Astrocyte (in vitro differentiated cells and primary cell): ENCODE data around the gene CR1L. TPM values are rescaled to one million over a fixed set of nuclear protein-coding genes. Genes with fewer than 3 reads are reported as not detected.
"Not testable (repeated sequence)": the region's sequence is repeated elsewhere in the genome, so short reads cannot be mapped to it uniquely, and the experiment has no call there.

Experiments used
- DNase-seq: peaks from one replicate; pipeline ENCODE4 v3.0.0-alpha.2; 2010; ENCODE audit warnings: low read depth
- FAIRE-seq: peaks from 2 replicates; lab custom pipeline; 2011; peaks lifted over from hg19 to GRCh38; lab: Jason Lieb, UNC
- H2AFZ ChIP-seq: 2 replicates; pipeline ENCODE4 v1.6.0; 2012; ENCODE audit warnings: low read depth, low read length, inconsistent platforms
- H3K27ac ChIP-seq: 2 replicates; pipeline ENCODE4 v1.5.1; 2011; ENCODE audit warnings: low read depth, low read length, inconsistent platforms
- H3K27me3 ChIP-seq: 2 replicates; pipeline ENCODE4 v1.6.0; 2011; ENCODE audit warnings: low read length, inconsistent platforms; ENCODE audit not compliant: insufficient read depth
- H3K36me3 ChIP-seq: 2 replicates; pipeline ENCODE4 v1.5.1; 2011; ENCODE audit warnings: low read length, inconsistent platforms; ENCODE audit not compliant: insufficient read depth
- H3K4me1 ChIP-seq: 2 replicates; pipeline ENCODE4 v1.5.1; 2011; ENCODE audit warnings: low read length, inconsistent platforms; ENCODE audit not compliant: insufficient read depth
- H3K4me2 ChIP-seq: 2 replicates; pipeline ENCODE4 v1.6.0; 2012; ENCODE audit warnings: low read length, inconsistent platforms
- H3K4me3 ChIP-seq: 2 replicates; pipeline ENCODE4 v1.5.1; 2011; ENCODE audit warnings: low read depth, mild to moderate bottlenecking, low read length, inconsistent platforms; ENCODE audit not compliant: insufficient read depth
- H3K79me2 ChIP-seq: 2 replicates; pipeline ENCODE4 v1.6.0; 2012; ENCODE audit warnings: mild to moderate bottlenecking, low read length, inconsistent platforms; ENCODE audit not compliant: insufficient read depth
- H3K9ac ChIP-seq: 2 replicates; pipeline ENCODE4 v1.6.0; 2012; ENCODE audit warnings: mild to moderate bottlenecking, low read length, inconsistent platforms
- H3K9me3 ChIP-seq: 2 replicates; pipeline ENCODE4 v1.5.1; 2012; ENCODE audit warnings: low read depth, mild to moderate bottlenecking, low read length, inconsistent platforms; ENCODE audit not compliant: insufficient read depth
- H4K20me1 ChIP-seq: 2 replicates; pipeline ENCODE4 v1.6.0; 2012; ENCODE audit warnings: low read length, inconsistent platforms; ENCODE audit not compliant: insufficient read depth
- H3K27ac Mint-ChIP-seq: one replicate; pipeline ENCODE4 v1.8.0; 2021; ENCODE audit warnings: mild to moderate bottlenecking, mixed read lengths; ENCODE audit not compliant: unreplicated experiment
- H3K27me3 Mint-ChIP-seq: one replicate; pipeline ENCODE4 v1.8.0; 2021; ENCODE audit warnings: low read depth, mixed read lengths; ENCODE audit not compliant: unreplicated experiment
- H3K36me3 Mint-ChIP-seq: one replicate; pipeline ENCODE4 v1.8.0; 2021; ENCODE audit warnings: low read depth, mixed read lengths; ENCODE audit not compliant: unreplicated experiment
- H3K4me1 Mint-ChIP-seq: one replicate; pipeline ENCODE4 v1.8.0; 2021; ENCODE audit warnings: low read depth, mixed read lengths; ENCODE audit not compliant: unreplicated experiment
- H3K4me3 Mint-ChIP-seq: one replicate; pipeline ENCODE4 v1.8.0; 2021; ENCODE audit warnings: mild to moderate bottlenecking, moderate library complexity, mixed read lengths; ENCODE audit not compliant: unreplicated experiment
- H3K9me3 Mint-ChIP-seq: one replicate; pipeline ENCODE4 v1.8.0; 2021; ENCODE audit warnings: mild to moderate bottlenecking, mixed read lengths; ENCODE audit not compliant: unreplicated experiment
- EZH2 ChIP-seq: IDR thresholded peaks from 2 replicates; pipeline ENCODE4 v1.6.1; 2012; ENCODE audit warnings: mild to moderate bottlenecking, low read length, inconsistent platforms; ENCODE audit not compliant: insufficient read depth
- total RNA-seq: library from RNA; stranded (reverse); gene quantifications from 2 replicates; pipeline ENCODE4 v1.2.1, GENCODE V29; 2021
- TF ChIP-seq, protein P1 (sequence below): IDR thresholded peaks from 2 replicates; pipeline ENCODE4 v1.5.1; 2011; ENCODE audit warnings: low read depth, mild to moderate bottlenecking, inconsistent platforms, low read length, moderate library complexity; ENCODE audit not compliant: insufficient read depth

The CR1L gene
- total RNA-seq, 1 donor from 2014 or later, result not detected

DNA sequence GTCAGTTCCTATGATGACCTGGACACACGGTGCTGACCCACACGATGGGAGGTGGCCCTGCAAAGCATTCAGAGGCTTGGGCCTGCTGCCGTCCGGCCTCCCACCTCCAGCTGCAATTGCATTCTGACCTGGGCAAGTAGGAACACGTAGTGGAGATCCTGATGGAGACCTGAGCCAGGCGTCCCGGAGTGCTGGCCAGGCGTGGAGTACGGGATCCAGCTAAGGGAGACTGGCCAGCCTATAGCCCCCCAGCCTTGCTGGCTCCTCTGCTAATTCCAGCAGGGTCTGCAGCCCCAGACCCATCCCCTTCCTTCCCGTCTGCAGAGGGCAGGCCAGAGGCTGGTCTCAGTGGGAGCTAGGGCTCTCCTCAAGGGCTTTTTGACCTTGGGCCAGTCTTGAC is 118.2 kb downstream of the CR1L start:
- no peak for TF ChIP-seq EZH2
- TF ChIP-seq, protein P1, sequence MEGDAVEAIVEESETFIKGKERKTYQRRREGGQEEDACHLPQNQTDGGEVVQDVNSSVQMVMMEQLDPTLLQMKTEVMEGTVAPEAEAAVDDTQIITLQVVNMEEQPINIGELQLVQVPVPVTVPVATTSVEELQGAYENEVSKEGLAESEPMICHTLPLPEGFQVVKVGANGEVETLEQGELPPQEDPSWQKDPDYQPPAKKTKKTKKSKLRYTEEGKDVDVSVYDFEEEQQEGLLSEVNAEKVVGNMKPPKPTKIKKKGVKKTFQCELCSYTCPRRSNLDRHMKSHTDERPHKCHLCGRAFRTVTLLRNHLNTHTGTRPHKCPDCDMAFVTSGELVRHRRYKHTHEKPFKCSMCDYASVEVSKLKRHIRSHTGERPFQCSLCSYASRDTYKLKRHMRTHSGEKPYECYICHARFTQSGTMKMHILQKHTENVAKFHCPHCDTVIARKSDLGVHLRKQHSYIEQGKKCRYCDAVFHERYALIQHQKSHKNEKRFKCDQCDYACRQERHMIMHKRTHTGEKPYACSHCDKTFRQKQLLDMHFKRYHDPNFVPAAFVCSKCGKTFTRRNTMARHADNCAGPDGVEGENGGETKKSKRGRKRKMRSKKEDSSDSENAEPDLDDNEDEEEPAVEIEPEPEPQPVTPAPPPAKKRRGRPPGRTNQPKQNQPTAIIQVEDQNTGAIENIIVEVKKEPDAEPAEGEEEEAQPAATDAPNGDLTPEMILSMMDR, result no peak
- no peak for DNase-seq
- H3K36me3 ChIP-seq, result peaks cover 13% of the 10 kb centered on the region

DNA sequence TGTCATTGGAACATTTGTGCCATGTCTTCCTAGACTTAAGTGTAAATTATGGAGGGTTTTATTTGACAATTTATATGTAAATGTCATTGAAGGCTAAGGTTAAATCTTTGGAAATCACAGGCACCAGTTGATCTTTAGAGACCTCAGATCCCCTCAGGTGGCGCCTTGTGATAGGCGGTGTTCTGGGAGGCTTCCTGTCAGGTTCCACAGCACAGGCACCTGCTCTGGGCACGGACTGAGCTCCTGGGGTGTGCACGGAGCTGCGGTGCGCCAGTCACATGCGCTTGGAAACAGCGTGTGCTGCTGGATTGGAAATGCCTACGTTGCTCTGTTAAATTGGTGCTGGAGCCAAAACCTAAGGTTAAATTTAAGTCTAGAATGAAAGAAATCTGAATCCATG is 119.0 kb downstream of the CR1L start:
- Histone ChIP-seq H3K9ac (no peak overlapping the region), H3K36me3 (peaks cover 13% of the 10 kb centered on the region), H3K4me3 (no peak overlapping the region), H3K4me1 (no peaks in the 10 kb centered on the region), H3K9me3 (no peaks in the 10 kb centered on the region), H2AFZ (no peak overlapping the region), H3K27ac (no peak overlapping the region), H3K27me3 (no peaks in the 10 kb centered on the region), H4K20me1 (no peaks in the 10 kb centered on the region), H3K4me2 (no peak overlapping the region), H3K79me2 (no peaks in the 10 kb centered on the region)
- H3K27me3 Mint-ChIP-seq, result no peaks in the 10 kb centered on the region
- no peak overlapping the region for H3K27ac Mint-ChIP-seq
- no peak for DNase-seq
- no peak for TF ChIP-seq EZH2
- TF ChIP-seq, protein P1, result no peak
- H3K36me3 Mint-ChIP-seq, result peaks cover 37% of the 10 kb centered on the region
- no peak for FAIRE-seq
- no peaks in the 10 kb centered on the region for H3K9me3 Mint-ChIP-seq
- H3K4me1 Mint-ChIP-seq, result no peaks in the 10 kb centered on the region
- H3K4me3 Mint-ChIP-seq, result no peak overlapping the region

More for the DNA sequence above, 118.2 kb downstream of the CR1L start:
- H3K36me3 Mint-ChIP-seq, result peaks cover 34% of the 10 kb centered on the region
- H3K9me3 ChIP-seq, result no peaks in the 10 kb centered on the region
- H3K27me3 Mint-ChIP-seq, result no peaks in the 10 kb centered on the region
- H3K9me3 Mint-ChIP-seq, result no peaks in the 10 kb centered on the region
- no peaks in the 10 kb centered on the region for H3K4me1 ChIP-seq
- no peaks in the 10 kb centered on the region for H3K79me2 ChIP-seq
- H4K20me1 ChIP-seq, result no peaks in the 10 kb centered on the region
- no peaks in the 10 kb centered on the region for H3K4me1 Mint-ChIP-seq
- no peak overlapping the region for H2AFZ ChIP-seq
- H3K4me2 ChIP-seq, result no peak overlapping the region
- no peaks in the 10 kb centered on the region for H3K27me3 ChIP-seq
- no peak overlapping the region for H3K4me3 Mint-ChIP-seq
- no peak overlapping the region for H3K4me3 ChIP-seq
- H3K9ac ChIP-seq, result no peak overlapping the region
- no peak overlapping the region for H3K27ac ChIP-seq
- no peak for FAIRE-seq
- no peak overlapping the region for H3K27ac Mint-ChIP-seq

DNA sequence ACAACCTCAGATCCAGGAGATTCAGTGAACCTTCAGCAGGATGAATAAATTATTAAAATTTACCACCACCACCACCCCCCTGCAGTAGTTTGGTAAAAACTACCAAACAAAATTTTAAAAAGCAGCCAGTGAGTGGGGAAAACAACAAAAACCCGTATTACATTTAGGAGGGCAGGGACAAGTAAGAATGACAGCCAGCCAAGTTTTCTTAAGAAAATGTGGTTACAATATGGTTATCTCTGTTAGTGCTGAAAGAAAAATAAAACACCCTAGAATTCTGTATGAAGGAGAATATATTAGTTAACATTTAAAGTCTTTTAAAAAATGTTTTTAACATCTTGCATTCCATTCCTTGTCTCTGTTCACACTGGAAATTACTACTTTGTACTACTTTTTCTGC is 121.6 kb downstream of the CR1L start:
- FAIRE-seq (no peak), DNase-seq (no peak)
- no peaks in the 10 kb centered on the region for H3K27me3 ChIP-seq
- no peak overlapping the region for H3K4me3 ChIP-seq
- H3K4me2 ChIP-seq, result no peak overlapping the region
- Mint-ChIP-seq H3K4me3 (no peak overlapping the region), H3K4me1 (no peaks in the 10 kb centered on the region), H3K27ac (no peak overlapping the region), H3K36me3 (peaks cover 43% of the 10 kb centered on the region), H3K9me3 (peaks cover 11% of the 10 kb centered on the region), H3K27me3 (no peaks in the 10 kb centered on the region)
- TF ChIP-seq, protein P1, result no peak
- TF ChIP-seq EZH2, result no peak
- no peaks in the 10 kb centered on the region for H3K4me1 ChIP-seq
- no peaks in the 10 kb centered on the region for H4K20me1 ChIP-seq
- no peaks in the 10 kb centered on the region for H3K9me3 ChIP-seq
- peaks cover 5% of the 10 kb centered on the region for H3K36me3 ChIP-seq
- no peak overlapping the region for H3K27ac ChIP-seq
- no peaks in the 10 kb centered on the region for H3K79me2 ChIP-seq
- no peak overlapping the region for H2AFZ ChIP-seq
- H3K9ac ChIP-seq, result no peak overlapping the region

DNA sequence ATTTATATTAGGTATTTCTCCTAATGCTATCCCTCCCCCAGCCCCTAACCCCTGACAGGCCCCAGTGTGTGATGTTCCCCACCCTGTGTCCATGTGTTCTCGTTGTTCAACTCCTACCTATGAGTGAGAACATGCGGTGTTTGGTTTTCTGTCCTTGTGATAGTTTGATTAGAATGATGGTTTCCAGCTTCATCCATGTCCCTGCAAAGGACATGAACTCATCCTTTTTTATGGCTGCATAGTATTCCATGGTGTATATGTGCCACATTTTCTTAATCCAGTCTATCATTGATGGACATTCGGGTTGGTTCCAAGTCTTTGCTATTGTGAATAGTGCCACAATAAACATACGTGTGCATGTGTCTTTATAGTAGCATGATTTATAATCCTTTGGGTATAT is 125.6 kb downstream of the CR1L start:
- not testable (repeated sequence) for H3K4me3 Mint-ChIP-seq, H3K36me3 ChIP-seq

More for the DNA sequence above, 125.6 kb downstream of the CR1L start:
- H3K27me3 Mint-ChIP-seq, H3K27me3 ChIP-seq, H3K27ac Mint-ChIP-seq, H3K4me1 ChIP-seq, H3K9me3 ChIP-seq, H3K79me2 ChIP-seq, H3K4me1 Mint-ChIP-seq, FAIRE-seq, H3K9ac ChIP-seq, H4K20me1 ChIP-seq, H3K4me2 ChIP-seq, H3K27ac ChIP-seq, H2AFZ ChIP-seq, H3K4me3 ChIP-seq, DNase-seq: not testable (repeated sequence)
- Mint-ChIP-seq H3K9me3 (peaks cover 11% of the 10 kb centered on the region), H3K36me3 (peaks cover 36% of the 10 kb centered on the region)
